SJSA1 (cell line): ENCODE results near the gene DCST2. TPM values are rescaled to one million over a fixed set of nuclear protein-coding genes. Genes with fewer than 3 reads are reported as not detected.
"Not testable (repeated sequence)": the region's sequence is repeated elsewhere in the genome, so short reads cannot be mapped to it uniquely, and the experiment has no call there.

ENCODE experiments used
- DNase-seq, 2 experiments: peaks; one replicate each; pipeline ENCODE4 v3.0.0-alpha.2; 2015 to 2020; ENCODE audit warnings: low spot score in 2 of 2, low read depth in 1 of 2
- H3K27ac ChIP-seq: fragments of 250-450 bp; sonication (Bioruptor Pico); 2 replicates; pipeline ENCODE4 v1.5.1; 2020; ENCODE audit warnings: mild to moderate bottlenecking, moderate library complexity
- H3K27me3 ChIP-seq: fragments of 250-450 bp; sonication (Bioruptor Pico); replicated peaks from 2 replicates; pipeline ENCODE4 v1.5.1; 2020; ENCODE audit warnings: mild to moderate bottlenecking, moderate library complexity
- H3K36me3 ChIP-seq: fragments of 250-450 bp; sonication (Bioruptor Pico); 2 replicates; pipeline ENCODE4 v1.5.1; 2020; ENCODE audit warnings: mild to moderate bottlenecking
- H3K4me1 ChIP-seq: fragments of 250-450 bp; sonication (Bioruptor Pico); replicated peaks from 2 replicates; pipeline ENCODE4 v1.6.1; 2021; ENCODE audit warnings: mild to moderate bottlenecking
- H3K4me3 ChIP-seq: fragments of 250-450 bp; sonication (Bioruptor Pico); 2 replicates; pipeline ENCODE4 v1.5.1; 2020; ENCODE audit warnings: mild to moderate bottlenecking
- H3K9me3 ChIP-seq: fragments of 250-450 bp; sonication (Bioruptor Pico); replicated peaks from 2 replicates; pipeline ENCODE4 v1.5.1; 2020; ENCODE audit warnings: mild to moderate bottlenecking
- total RNA-seq: library from RNA; depleted of rRNA; stranded (reverse); fragments of >200 nt; shearing (Covaris generic); gene quantifications from 2 replicates; pipeline ENCODE4 v1.2.3, GENCODE V29; 2014

The DCST2 gene
- total RNA-seq, 1 experiment from 2014 or later, result not detected

DNA sequence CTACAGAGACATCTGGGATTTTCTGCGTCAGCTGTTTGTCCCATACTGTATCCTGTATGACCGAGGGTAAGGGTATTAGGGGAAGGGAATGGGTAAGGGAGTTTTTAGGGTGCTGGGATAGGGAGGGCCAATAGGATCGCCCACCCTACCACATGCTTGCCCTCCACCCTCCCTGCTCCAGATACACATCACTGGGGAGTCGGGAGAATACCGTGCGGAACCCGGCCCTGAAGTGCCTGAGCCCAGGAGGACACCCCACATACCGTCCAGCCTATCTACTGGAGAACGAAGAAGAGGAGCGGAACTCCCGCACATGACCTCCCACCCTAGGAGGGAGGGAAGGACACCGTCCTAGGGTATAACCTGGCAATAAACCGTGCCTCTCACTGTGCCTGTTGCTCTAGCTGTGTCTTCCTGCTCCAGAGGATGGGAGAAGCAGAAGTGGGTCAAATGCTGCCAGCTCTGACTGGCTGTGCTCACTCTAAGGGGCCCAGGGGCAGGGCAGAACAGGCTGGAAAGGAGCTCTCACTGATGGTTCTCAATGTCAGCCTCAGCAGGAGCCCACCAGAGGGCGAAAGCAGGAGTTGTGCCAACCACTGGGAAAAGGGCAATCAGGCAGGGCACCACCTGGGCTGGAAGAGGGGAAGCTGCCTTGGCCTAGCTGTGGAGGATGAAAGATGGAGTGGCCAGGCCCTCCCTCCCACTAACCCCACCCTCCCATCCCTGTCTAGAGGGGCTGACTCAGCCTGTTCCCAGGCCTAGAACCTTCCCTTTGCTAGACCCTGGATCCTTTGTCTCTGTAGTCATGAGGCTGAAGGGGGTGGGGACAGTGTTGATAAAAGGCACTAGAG lies 40.6 kb downstream of the DCST2 start:
- H3K36me3 ChIP-seq, result peaks cover 30% of the 10 kb centered on the region
- H3K27ac ChIP-seq, result no peak overlapping the region; the same call in 1 of the 2 replicates
- H3K27me3 ChIP-seq, result no peaks in the 10 kb centered on the region
- peaks cover 11% of the 10 kb centered on the region for H3K4me1 ChIP-seq
- H3K9me3 ChIP-seq, result no peaks in the 10 kb centered on the region
- DNase-seq, result peak in 1 of 2 experiments; percentile 28
- no peak overlapping the region for H3K4me3 ChIP-seq

DNA sequence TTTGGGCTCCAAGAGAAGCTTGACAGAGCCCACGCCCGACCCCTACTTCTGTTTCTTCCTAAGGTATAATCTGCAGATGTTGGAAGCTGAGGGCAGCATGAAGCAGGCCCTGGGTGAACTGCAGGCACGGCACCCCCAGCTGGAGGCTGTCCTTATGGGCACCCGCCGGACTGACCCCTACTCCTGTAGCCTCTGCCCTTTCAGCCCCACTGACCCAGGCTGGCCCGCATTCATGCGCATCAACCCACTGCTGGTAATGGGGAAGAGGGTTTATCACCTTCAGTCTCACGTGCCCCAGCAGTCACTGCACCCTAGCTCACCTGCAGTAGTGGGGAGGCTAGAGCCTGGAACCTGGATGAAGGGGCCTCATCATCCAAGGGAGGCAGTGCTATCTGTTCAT lies 43.3 kb downstream of the DCST2 start:
- no peaks in the 10 kb centered on the region for H3K27me3 ChIP-seq
- H3K36me3 ChIP-seq, result peaks cover 45% of the 10 kb centered on the region
- H3K27ac ChIP-seq, result no peak overlapping the region
- no peak for DNase-seq
- H3K4me1 ChIP-seq, result peaks cover 11% of the 10 kb centered on the region
- no peaks in the 10 kb centered on the region for H3K9me3 ChIP-seq
- H3K4me3 ChIP-seq, result no peak overlapping the region

DNA sequence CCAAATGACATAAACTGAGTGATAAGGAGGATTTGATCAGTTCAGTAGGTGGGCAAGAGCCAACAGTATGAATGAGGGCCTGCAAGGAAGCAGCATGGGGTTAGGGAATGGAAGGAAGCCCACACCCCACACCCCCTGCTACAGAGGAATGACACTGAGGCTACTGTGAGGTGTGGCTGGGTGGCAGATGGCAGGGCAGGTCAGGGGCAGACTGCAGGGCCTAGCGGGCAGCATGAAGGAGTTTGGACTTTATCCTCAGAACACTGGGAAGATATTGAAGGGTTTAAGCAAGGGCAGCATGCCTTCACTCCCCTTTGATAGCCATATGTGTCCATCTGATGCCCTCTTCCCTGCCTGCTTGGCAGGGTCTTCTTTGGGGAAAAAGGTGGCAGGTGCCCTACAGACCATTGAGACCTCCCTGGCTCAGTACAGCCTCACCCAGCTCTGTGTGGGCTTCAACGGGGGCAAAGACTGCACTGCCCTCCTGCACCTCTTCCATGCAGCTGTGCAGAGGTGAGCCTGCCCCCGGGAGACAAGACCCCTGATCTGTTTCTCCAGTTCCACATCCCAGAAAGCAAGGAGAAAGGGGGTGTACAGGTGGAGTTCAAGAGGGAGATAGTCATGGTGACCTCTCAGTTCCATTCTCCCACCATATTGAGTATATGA lies 44.3 kb downstream of the DCST2 start:
- H3K36me3 ChIP-seq, result peaks cover 45% of the 10 kb centered on the region
- peaks cover 11% of the 10 kb centered on the region for H3K4me1 ChIP-seq
- no peak for DNase-seq
- H3K4me3 ChIP-seq, result no peak overlapping the region
- H3K27me3 ChIP-seq, result no peaks in the 10 kb centered on the region
- H3K27ac ChIP-seq, result no peak overlapping the region
- no peaks in the 10 kb centered on the region for H3K9me3 ChIP-seq

DNA sequence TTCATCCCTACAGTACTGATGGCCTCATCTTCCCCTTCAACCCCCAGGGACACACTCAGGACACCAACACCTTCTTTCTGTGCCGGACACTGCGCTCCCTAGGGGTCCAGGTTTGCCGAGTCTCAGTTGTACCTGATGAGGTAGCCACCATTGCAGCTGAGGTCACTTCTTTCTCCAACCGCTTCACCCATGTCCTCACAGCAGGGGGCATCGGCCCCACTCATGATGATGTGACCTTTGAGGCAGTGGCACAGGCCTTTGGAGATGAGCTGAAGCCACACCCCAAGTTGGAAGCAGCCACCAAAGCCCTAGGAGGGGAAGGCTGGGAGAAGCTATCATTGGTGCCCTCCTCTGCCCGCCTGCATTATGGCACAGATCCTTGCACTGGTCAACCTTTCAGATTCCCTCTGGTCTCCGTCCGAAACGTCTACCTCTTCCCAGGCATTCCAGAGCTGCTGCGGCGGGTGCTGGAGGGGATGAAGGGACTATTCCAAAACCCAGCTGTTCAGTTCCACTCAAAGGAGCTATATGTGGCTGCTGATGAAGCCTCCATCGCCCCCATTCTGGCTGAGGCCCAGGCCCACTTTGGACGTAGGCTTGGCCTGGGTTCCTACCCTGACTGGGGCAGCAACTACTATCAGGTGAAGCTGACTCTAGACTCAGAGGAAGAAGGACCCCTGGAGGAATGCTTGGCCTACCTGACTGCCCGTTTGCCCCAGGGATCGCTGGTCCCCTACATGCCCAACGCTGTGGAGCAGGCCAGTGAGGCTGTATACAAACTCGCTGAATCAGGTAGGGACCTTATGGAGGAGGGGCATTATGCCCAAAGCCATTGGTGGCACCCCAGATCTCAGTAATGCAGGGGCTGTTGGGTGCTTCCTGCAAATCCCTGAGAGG lies 45.3 kb downstream of the DCST2 start:
- H3K36me3 ChIP-seq, result peaks cover 45% of the 10 kb centered on the region
- no peak for DNase-seq
- H3K4me3 ChIP-seq, result no peak overlapping the region
- H3K27me3 ChIP-seq, result no peaks in the 10 kb centered on the region
- H3K4me1 ChIP-seq, result peaks cover 13% of the 10 kb centered on the region
- no peak overlapping the region for H3K27ac ChIP-seq
- H3K9me3 ChIP-seq, result no peaks in the 10 kb centered on the region

DNA sequence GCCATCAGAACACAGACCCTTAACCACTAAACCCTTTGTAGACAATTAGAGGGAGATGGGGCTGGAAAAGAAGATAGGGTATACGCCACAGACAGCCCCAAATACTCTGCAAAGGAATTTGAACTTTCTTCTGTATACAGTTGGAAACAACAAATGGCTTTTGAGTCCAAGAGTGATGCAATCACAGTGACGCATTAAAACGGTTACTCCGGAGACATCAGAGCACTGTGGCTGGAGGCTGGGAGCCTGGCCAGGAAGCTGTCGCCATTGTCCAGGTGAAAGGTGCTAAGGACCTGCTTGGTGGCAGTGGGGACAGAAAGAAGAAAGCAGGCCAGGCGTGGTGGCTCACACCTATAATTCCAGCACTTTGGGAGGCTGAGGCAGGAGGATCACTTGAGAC lies 46.3 kb downstream of the DCST2 start:
- H3K4me1 ChIP-seq, result peaks cover 13% of the 10 kb centered on the region
- no peaks in the 10 kb centered on the region for H3K27me3 ChIP-seq
- H3K27ac ChIP-seq, result no peak overlapping the region
- peaks cover 48% of the 10 kb centered on the region for H3K36me3 ChIP-seq
- no peaks in the 10 kb centered on the region for H3K9me3 ChIP-seq
- no peak overlapping the region for H3K4me3 ChIP-seq
- DNase-seq, result no peak

GRCh38 chr1:154986736-154987135 lies 46.8 kb downstream of the DCST2 start:
- not testable (repeated sequence) for H3K4me3 ChIP-seq, H3K9me3 ChIP-seq, H3K27me3 ChIP-seq, DNase-seq, H3K27ac ChIP-seq
- peaks cover 14% of the 10 kb centered on the region for H3K4me1 ChIP-seq
- peaks cover 48% of the 10 kb centered on the region for H3K36me3 ChIP-seq

GRCh38 chr1:154983776-154984466 lies 49.7 kb downstream of the DCST2 start:
- Histone ChIP-seq H3K27me3 (no peaks in the 10 kb centered on the region), H3K4me3 (peak overlapping the region; percentile 50), H3K9me3 (no peaks in the 10 kb centered on the region), H3K27ac (no peak overlapping the region), H3K4me1 (peaks cover 14% of the 10 kb centered on the region), H3K36me3 (peaks cover 46% of the 10 kb centered on the region)
- no peak for DNase-seq

GRCh38 chr1:154982897-154983648 lies 50.5 kb downstream of the DCST2 start, which contains the start of gene FLAD1:
Gene FLAD1, plus strand, starts transcription at chr1:154983344. Its CDS starts 351 bp downstream, at chr1:154983695.
- no peak within 1 kb of the TSS; the same call in 1 of the 2 replicates for H3K27ac ChIP-seq
- peaks cover 14% of the 10 kb centered on the region for H3K4me1 ChIP-seq
- DNase-seq, result peak; percentile 97 to 99
- H3K36me3 ChIP-seq, result peaks cover 43% of the 10 kb centered on the region
- H3K4me3 ChIP-seq, result peak within 1 kb of the TSS; percentile 50
- H3K9me3 ChIP-seq, result no peaks in the 10 kb centered on the region
- H3K27me3 ChIP-seq, result no peaks in the 10 kb centered on the region

DNA sequence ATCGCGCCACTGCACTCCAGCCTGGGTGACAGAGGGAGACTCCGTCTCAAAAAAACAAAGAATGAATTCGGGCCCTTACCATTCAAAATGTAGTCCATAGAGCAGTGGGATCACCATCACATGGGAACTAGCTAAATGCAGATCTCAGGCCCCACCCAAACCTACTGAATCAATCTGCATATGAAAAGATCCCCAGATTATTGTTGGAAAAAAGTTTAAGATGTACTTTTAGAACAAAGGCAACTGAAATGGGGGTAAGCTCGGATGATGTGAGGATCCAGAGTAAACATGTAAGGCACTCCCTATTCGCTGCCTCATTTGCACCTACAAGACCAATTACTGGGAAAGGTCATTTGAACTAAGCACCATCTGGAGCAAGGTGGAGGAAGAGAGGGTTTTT lies 51.2 kb downstream of the DCST2 start:
- Histone ChIP-seq H3K4me1 (peaks cover 14% of the 10 kb centered on the region), H3K27ac (no peak overlapping the region; the same call in 1 of the 2 replicates), H3K9me3 (no peaks in the 10 kb centered on the region), H3K27me3 (no peaks in the 10 kb centered on the region), H3K4me3 (peak overlapping the region; percentile 50), H3K36me3 (peaks cover 43% of the 10 kb centered on the region)
- DNase-seq, result no peak

- H3K27ac ChIP-seq, result no peak overlapping the region
- no peaks in the 10 kb centered on the region for H3K9me3 ChIP-seq
- peaks cover 16% of the 10 kb centered on the region for H3K4me1 ChIP-seq
- no peaks in the 10 kb centered on the region for H3K27me3 ChIP-seq
- peaks cover 54% of the 10 kb centered on the region for H3K36me3 ChIP-seq
- no peak for DNase-seq
- no peak overlapping the region for H3K4me3 ChIP-seq
Observed at GRCh38 chr1:154978360-154978759, 55.2 kb downstream of the DCST2 start.

- DNase-seq, H3K4me3 ChIP-seq, H3K9me3 ChIP-seq, H3K27me3 ChIP-seq, H3K27ac ChIP-seq: not testable (repeated sequence)
- H3K4me1 ChIP-seq, result peaks cover 20% of the 10 kb centered on the region
- peaks cover 54% of the 10 kb centered on the region for H3K36me3 ChIP-seq
Observed at GRCh38 chr1:154977762-154978161, 55.8 kb downstream of the DCST2 start.

- Histone ChIP-seq H3K4me1 (peaks cover 34% of the 10 kb centered on the region), H3K27me3 (no peaks in the 10 kb centered on the region)
- peak; percentile 61 to 70 for DNase-seq
Observed at GRCh38 chr1:154975409-154976059, 58.0 kb downstream of the DCST2 start.

More at GRCh38 chr1:154975409-154976059, 58.0 kb downstream of the DCST2 start:
- Histone ChIP-seq H3K36me3 (peaks cover 50% of the 10 kb centered on the region), H3K9me3 (no peaks in the 10 kb centered on the region), H3K27ac (peak overlapping the region; percentile 97), H3K4me3 (peak overlapping the region; percentile 53)
